WERI-Rb-1 (cell line): ENCODE results near the gene NEK6.

Source experiments
- DNase-seq: peaks from one replicate; pipeline ENCODE4 v3.0.0-alpha.2; 2020
- H3K27ac ChIP-seq: fragments of 250-450 bp; sonication (Bioruptor Pico); 2 replicates; pipeline ENCODE4 v1.5.1; 2020; ENCODE audit warnings: mild to moderate bottlenecking, moderate library complexity
- H3K27me3 ChIP-seq: fragments of 250-450 bp; sonication (Bioruptor Pico); 2 replicates; pipeline ENCODE4 v1.5.1; 2021; ENCODE audit warnings: mild to moderate bottlenecking, low read depth, moderate library complexity; ENCODE audit not compliant: insufficient read depth, severe bottlenecking
- H3K36me3 ChIP-seq: fragments of 250-450 bp; sonication (Bioruptor Pico); 2 replicates; pipeline ENCODE4 v1.5.1; 2020; ENCODE audit warnings: mild to moderate bottlenecking, moderate library complexity
- H3K4me3 ChIP-seq: 2 replicates; pipeline ENCODE4 v1.5.1; 2011; ENCODE audit warnings: low read depth, mild to moderate bottlenecking, control low read depth, low read length
- H3K9me3 ChIP-seq: fragments of 250-450 bp; sonication (Bioruptor Pico); 2 replicates; pipeline ENCODE4 v1.5.1; 2021; ENCODE audit warnings: mild to moderate bottlenecking, moderate library complexity; ENCODE audit not compliant: severe bottlenecking
- TF ChIP-seq, protein P1 (sequence below): IDR thresholded peaks from 2 replicates; pipeline ENCODE4 v1.5.1; 2011; ENCODE audit warnings: low read depth, mild to moderate bottlenecking, control low read depth, inconsistent platforms, low read length

Gene NEK6

DNA sequence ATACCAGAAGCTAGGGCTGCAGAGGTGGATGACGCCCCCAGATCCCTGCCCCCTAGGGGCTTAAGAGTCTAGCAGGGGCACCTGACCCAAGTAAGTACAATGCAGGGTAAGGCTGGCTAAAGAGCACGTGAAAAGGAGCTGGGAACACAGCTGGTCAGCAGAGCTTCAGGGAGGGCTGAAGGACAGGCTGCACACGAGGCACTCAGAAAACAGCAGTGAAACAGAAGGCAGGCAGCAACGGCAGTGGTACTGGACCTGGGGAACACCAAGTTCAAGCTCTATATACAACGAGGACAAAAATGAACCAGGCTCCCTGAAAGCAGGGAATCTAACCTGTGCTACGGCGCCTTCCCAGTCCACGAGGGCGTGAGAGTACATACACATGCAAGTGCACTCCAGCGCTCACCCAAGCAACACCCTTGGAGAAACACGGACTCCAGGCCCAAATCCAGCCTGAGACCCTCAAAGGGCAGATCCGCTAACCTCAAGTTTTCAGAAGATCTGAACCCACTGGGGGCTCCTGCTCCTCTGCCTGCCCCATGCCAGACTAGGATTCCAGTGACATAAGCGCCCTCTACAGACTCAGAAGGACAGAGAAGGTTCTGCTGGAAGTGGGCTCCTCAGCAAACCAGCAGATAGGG lies 100.1 kb downstream of the NEK6 start:
- Histone ChIP-seq H3K4me3 (no peak overlapping the region), H3K9me3 (no peaks in the 10 kb centered on the region), H3K27me3 (no peaks in the 10 kb centered on the region), H3K36me3 (peaks cover 41% of the 10 kb centered on the region), H3K27ac (peak overlapping the region; percentile 79)
- TF ChIP-seq, protein P1, sequence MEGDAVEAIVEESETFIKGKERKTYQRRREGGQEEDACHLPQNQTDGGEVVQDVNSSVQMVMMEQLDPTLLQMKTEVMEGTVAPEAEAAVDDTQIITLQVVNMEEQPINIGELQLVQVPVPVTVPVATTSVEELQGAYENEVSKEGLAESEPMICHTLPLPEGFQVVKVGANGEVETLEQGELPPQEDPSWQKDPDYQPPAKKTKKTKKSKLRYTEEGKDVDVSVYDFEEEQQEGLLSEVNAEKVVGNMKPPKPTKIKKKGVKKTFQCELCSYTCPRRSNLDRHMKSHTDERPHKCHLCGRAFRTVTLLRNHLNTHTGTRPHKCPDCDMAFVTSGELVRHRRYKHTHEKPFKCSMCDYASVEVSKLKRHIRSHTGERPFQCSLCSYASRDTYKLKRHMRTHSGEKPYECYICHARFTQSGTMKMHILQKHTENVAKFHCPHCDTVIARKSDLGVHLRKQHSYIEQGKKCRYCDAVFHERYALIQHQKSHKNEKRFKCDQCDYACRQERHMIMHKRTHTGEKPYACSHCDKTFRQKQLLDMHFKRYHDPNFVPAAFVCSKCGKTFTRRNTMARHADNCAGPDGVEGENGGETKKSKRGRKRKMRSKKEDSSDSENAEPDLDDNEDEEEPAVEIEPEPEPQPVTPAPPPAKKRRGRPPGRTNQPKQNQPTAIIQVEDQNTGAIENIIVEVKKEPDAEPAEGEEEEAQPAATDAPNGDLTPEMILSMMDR: peak; percentile 69
- DNase-seq: peak; percentile 87

DNA sequence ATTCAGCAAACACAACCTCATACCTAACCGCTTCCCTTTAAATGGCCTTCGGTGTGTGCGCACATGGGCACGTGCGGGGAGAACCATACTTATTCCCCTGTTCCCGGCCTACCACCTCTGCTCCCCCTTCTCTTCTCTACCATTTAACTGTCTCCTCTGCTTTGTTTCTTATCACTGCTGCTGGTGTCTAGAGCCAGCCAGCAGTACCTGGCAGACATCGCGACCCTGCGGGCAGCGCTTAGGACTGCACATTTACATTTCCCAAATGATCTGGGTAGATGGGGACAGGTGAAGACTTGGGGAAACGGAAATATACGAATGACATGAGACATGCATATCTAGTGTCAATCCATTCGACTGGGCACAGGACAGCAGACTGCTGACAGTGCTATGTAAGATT lies 100.9 kb downstream of the NEK6 start:
- H3K4me3 ChIP-seq: no peak overlapping the region
- peak overlapping the region; percentile 79 for H3K27ac ChIP-seq
- no peaks in the 10 kb centered on the region for H3K9me3 ChIP-seq
- no peaks in the 10 kb centered on the region for H3K27me3 ChIP-seq
- TF ChIP-seq, protein P1: no peak
- H3K36me3 ChIP-seq: peaks cover 33% of the 10 kb centered on the region
- DNase-seq: no peak

GRCh38 chr9:124359426-124359825 lies 101.7 kb downstream of the NEK6 start:
- Histone ChIP-seq H3K4me3 (no peak overlapping the region), H3K27me3 (no peaks in the 10 kb centered on the region), H3K27ac (no peak overlapping the region), H3K9me3 (no peaks in the 10 kb centered on the region), H3K36me3 (peaks cover 27% of the 10 kb centered on the region)
- no peak for DNase-seq
- TF ChIP-seq, protein P1: no peak

DNA sequence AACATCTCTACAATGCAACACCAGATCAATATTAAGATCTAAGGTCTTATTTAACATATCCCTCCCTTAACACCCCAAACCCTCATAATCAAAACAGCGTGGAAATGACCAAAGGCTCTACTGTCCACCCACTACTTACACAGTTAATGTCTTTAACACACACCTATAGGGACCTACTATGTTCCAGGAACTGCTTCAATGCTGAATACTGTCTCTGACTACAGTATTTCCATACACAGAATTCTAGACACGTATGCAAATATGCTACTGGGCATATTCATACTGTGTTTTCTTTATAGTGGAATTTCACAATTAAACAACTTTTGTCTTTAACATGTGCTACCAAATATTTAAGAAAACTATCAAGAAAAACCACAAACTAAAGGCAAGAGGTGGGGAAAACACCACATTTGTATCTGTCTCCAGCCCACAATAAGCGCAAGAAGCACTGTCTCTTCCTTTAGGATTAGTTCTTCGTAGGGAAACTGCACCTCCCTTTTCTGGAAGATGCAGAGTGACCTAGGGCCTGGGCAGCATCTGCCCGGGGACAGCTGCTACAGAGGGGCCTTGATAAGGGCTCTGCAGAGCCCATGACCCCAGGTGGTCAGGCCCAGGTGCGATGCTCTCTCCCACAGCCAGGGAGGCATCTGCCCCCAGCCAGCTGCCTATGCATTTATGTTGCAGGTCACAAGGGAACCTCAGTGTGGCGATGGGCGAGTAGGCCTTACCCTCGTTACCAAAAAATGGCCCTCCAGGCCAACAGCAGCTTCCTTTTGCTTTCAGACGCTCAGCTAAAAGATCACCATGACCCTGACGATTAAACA lies 102.3 kb downstream of the NEK6 start:
- peaks cover 20% of the 10 kb centered on the region for H3K36me3 ChIP-seq
- H3K4me3 ChIP-seq: no peak overlapping the region
- TF ChIP-seq, protein P1: 0 out of 2 replicates have a peak, but pooled peaks have one; percentile 5
- no peak for DNase-seq
- H3K27me3 ChIP-seq: no peaks in the 10 kb centered on the region
- no peaks in the 10 kb centered on the region for H3K9me3 ChIP-seq
- no peak overlapping the region for H3K27ac ChIP-seq

GRCh38 chr9:124361128-124361527 lies 103.4 kb downstream of the NEK6 start:
- TF ChIP-seq, protein P1: no peak
- Histone ChIP-seq H3K27me3 (no peaks in the 10 kb centered on the region), H3K27ac (no peak overlapping the region), H3K4me3 (no peak overlapping the region), H3K9me3 (no peaks in the 10 kb centered on the region), H3K36me3 (peaks cover 10% of the 10 kb centered on the region)
- no peak for DNase-seq
